Measurements from ENCODE around the gene UPK1B.

UPK1B gene

DNA sequence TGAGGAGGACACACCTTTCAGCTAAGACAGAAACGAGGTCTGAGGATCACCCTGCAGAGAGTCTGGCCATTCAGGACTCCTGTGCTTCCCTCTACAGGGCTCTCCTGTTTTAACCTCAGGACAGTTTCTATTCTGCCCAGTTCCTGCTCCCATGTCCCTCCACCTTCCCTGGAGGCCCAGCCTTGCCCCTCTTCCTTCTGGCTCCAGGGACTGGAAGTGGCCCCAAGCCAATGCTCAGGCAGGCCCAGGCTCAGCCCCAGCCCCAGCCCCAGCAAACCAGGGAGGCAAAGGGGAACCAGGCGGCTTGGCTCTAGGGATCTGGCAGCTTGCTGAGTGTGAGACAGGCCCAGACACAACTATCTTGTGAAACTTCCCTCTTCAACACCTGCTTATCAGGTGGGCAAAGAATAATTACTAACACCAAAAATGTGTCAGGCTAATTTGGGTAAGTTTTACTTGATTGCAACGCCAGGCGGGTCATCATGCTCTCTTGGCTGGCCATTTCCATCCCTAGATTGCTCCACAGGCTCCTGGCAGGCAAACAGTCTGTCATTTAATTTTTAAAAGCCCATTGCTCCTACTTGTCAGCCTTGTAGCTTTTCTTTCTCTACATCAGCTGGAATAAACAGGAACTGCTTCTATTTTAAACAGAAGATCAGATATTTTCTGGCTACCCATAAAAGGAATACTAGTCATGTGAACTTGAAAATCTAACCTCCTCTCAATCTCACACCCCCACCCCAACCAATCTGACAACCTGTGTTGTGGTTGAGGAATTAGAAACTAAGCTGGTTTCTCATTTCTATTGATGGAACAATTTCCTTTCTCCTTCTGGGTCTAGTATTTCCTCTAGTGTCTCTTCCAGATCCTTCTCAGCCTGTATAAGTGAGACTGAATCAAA lies 33.5 kb downstream of the UPK1B start:
- no peak for TF ChIP-seq CTCF (conservative IDR thresholded peaks at IDR 0.05; ENCODE audit: control insufficient read depth, insufficient read depth, low read depth, low read length)
- no peak overlapping the region for H3K4me3 ChIP-seq (ENCODE audit: control insufficient read depth, low read depth, low read length)
- DNase-seq (ENCODE audit: low read depth): no peak

- no peak for TF ChIP-seq CTCF (conservative IDR thresholded peaks at IDR 0.05; ENCODE audit: control insufficient read depth, insufficient read depth, low read depth, low read length)
- no peak for DNase-seq (ENCODE audit: low read depth)
- H3K4me3 ChIP-seq (ENCODE audit: control insufficient read depth, low read depth, low read length): no peak overlapping the region
Measured at GRCh38 chr3:119207512-119207875, 34.1 kb downstream of the UPK1B start.

- no peak for DNase-seq (ENCODE audit: low read depth)
- TF ChIP-seq CTCF (conservative IDR thresholded peaks at IDR 0.05; ENCODE audit: control insufficient read depth, insufficient read depth, low read depth, low read length): no peak
- H3K4me3 ChIP-seq (ENCODE audit: control insufficient read depth, low read depth, low read length): no peak overlapping the region
Measured at GRCh38 chr3:119211193-119211592, 37.8 kb downstream of the UPK1B start.

- DNase-seq (ENCODE audit: low read depth): no peak
- no peak overlapping the region for H3K4me3 ChIP-seq (ENCODE audit: control insufficient read depth, low read depth, low read length)
- no peak for TF ChIP-seq CTCF (conservative IDR thresholded peaks at IDR 0.05; ENCODE audit: control insufficient read depth, insufficient read depth, low read depth, low read length)
Measured at GRCh38 chr3:119211803-119212202, 38.4 kb downstream of the UPK1B start.

DNA sequence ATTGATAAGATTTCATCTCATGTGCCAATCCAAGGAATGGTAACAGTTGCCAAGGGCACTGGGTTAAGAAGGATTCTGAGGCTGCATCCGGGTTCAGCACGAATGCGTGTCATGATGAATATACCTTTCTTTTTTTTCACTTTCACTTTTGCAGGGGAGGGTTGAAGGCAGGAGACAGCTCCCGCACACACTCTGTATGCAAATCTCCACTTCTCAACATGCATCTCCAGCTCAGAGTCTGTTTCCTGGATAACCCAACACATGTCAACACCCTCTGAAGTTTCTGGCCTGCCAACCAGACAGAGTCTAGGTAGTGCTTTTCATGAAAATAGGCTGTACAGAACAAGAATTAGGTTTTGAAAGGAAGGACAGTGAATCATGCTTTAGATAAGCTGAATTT lies 45.7 kb downstream of the UPK1B start:
- no peak overlapping the region for H3K4me3 ChIP-seq (ENCODE audit: control insufficient read depth, low read depth, low read length)
- no peak for TF ChIP-seq CTCF (conservative IDR thresholded peaks at IDR 0.05; ENCODE audit: control insufficient read depth, insufficient read depth, low read depth, low read length)
- DNase-seq (ENCODE audit: low read depth): no peak

GRCh38 chr3:119220198-119220597 lies 46.8 kb downstream of the UPK1B start:
- DNase-seq (ENCODE audit: low read depth): no peak
- no peak for TF ChIP-seq CTCF (conservative IDR thresholded peaks at IDR 0.05; ENCODE audit: control insufficient read depth, insufficient read depth, low read depth, low read length)
- H3K4me3 ChIP-seq (ENCODE audit: control insufficient read depth, low read depth, low read length): no peak overlapping the region

All from fibroblast of mammary gland (primary cell).